PC-3 (cell line): ENCODE measurements around the gene GSG1L. TPM values are rescaled to one million over a fixed set of nuclear protein-coding genes. Genes with fewer than 3 reads are reported as not detected.

Experiments used
- ATAC-seq: fragments of 200-7000 bp; cut with Tn5 transposase; 2 replicates; pipeline ENCODE4 v1.9.1; 2020; ENCODE audit warnings: mild to moderate bottlenecking, moderate library complexity
- BruUV-seq: library from RNA; stranded (reverse); fragments of 400-500 nt; replicated peaks from 2 replicates; lab custom pipeline; 2021; lab: Mats Ljungman, UMichigan
- CTCF ChIA-PET: fragments of 300-600 bp; sonication (Branson Sonifier 250); formaldehyde crosslinking; loops from one replicate; lab custom pipeline; 2022; ENCODE audit warnings: antibody characterized with exemption; lab: Charles Lee
- POLR2A ChIA-PET: fragments of 300-600 bp; sonication (Branson Sonifier 250); formaldehyde crosslinking; loops from one replicate; lab custom pipeline; 2022; ENCODE audit warnings: antibody characterized with exemption; ENCODE audit not compliant: unreplicated experiment; lab: Charles Lee
- DNase-seq: peaks from one replicate; pipeline ENCODE4 v3.0.0-alpha.2; 2015
- H2AFZ ChIP-seq: fragments of 300-600 bp; sonication (generic); 2 replicates; pipeline ENCODE4 v1.6.0; 2016; ENCODE audit warnings: antibody characterized with exemption, low read length
- H3F3A ChIP-seq: fragments of 300-600 bp; sonication (generic); one replicate; pipeline ENCODE4 v1.6.0; 2017; ENCODE audit warnings: antibody characterized with exemption, low read length, control low read depth, mild to moderate bottlenecking; ENCODE audit not compliant: unreplicated experiment
- H3K27ac ChIP-seq: fragments of 300-600 bp; sonication (generic); 2 replicates; pipeline ENCODE4 v1.5.1; 2016; ENCODE audit warnings: mild to moderate bottlenecking, low read length
- H3K27me3 ChIP-seq: fragments of 300-600 bp; sonication (generic); 2 replicates; pipeline ENCODE4 v1.6.1; 2016; ENCODE audit warnings: low read length, mixed read lengths
- H3K36me3 ChIP-seq: fragments of 300-600 bp; sonication (generic); 2 replicates; pipeline ENCODE4 v1.6.1; 2016; ENCODE audit warnings: low read depth, mixed run types, low read length, mixed read lengths
- H3K4me1 ChIP-seq: fragments of 300-600 bp; sonication (generic); 2 replicates; pipeline ENCODE4 v1.5.1; 2016; ENCODE audit warnings: low read length; ENCODE audit not compliant: insufficient read depth
- H3K4me2 ChIP-seq: fragments of 300-600 bp; sonication (generic); 2 replicates; pipeline ENCODE4 v1.6.0; 2016; ENCODE audit warnings: low read length
- H3K4me3 ChIP-seq: fragments of 300-600 bp; sonication (generic); 2 replicates; pipeline ENCODE4 v1.5.1; 2016; ENCODE audit warnings: mild to moderate bottlenecking, low read length, mixed read lengths
- H3K79me2 ChIP-seq: fragments of 300-600 bp; sonication (generic); 2 replicates; pipeline ENCODE4 v1.6.1; 2017; ENCODE audit warnings: low read length, mixed read lengths
- H3K9ac ChIP-seq: fragments of 300-600 bp; sonication (generic); 2 replicates; pipeline ENCODE4 v1.6.0; 2016; ENCODE audit warnings: mild to moderate bottlenecking, low read length
- H3K9me2 ChIP-seq: fragments of 300-600 bp; sonication (generic); replicated peaks from 2 replicates; pipeline ENCODE4 v1.6.1; 2016; ENCODE audit warnings: mixed run types, low read length, mixed read lengths
- H3K9me3 ChIP-seq: fragments of 300-600 bp; sonication (generic); 2 replicates; pipeline ENCODE4 v1.6.1; 2016; ENCODE audit warnings: low read length, mixed read lengths
- H4K20me1 ChIP-seq: fragments of 300-600 bp; sonication (generic); 2 replicates; pipeline ENCODE4 v1.6.1; 2016; ENCODE audit warnings: low read length, mixed read lengths
- EZH2 ChIP-seq: fragments of 300-600 bp; sonication (generic); IDR thresholded peaks from one replicate; pipeline ENCODE4 v1.6.1; 2017; ENCODE audit warnings: antibody characterized with exemption, mild to moderate bottlenecking, low read length; ENCODE audit not compliant: unreplicated experiment
- EZH2phosphoT487 ChIP-seq: fragments of 300-600 bp; sonication (generic); IDR thresholded peaks from 2 replicates; pipeline ENCODE4 v1.6.1; 2018; ENCODE audit warnings: mild to moderate bottlenecking, antibody characterized with exemption, low read length, borderline replicate concordance
- intact Hi-C: fragments of 100-400 bp; cut with micrococcal nuclease; formaldehyde crosslinking; loops from 2 replicates; pipeline ENCODE4 v1.9.0; 2023
- total RNA-seq: library from RNA; depleted of rRNA; stranded (reverse); fragments of >200 nt; gene quantifications from 2 replicates; pipeline ENCODE4 v1.2.3, GENCODE V29; 2014
- TF ChIP-seq, protein P1 (sequence below): fragments of 300-600 bp; sonication (generic); conservative IDR thresholded peaks from 2 replicates; pipeline ENCODE4 v1.5.1; 2017; ENCODE audit warnings: antibody characterized with exemption, low read depth, mild to moderate bottlenecking, low read length

Gene GSG1L
- total RNA-seq, 1 experiment from 2014 or later = not detected

DNA sequence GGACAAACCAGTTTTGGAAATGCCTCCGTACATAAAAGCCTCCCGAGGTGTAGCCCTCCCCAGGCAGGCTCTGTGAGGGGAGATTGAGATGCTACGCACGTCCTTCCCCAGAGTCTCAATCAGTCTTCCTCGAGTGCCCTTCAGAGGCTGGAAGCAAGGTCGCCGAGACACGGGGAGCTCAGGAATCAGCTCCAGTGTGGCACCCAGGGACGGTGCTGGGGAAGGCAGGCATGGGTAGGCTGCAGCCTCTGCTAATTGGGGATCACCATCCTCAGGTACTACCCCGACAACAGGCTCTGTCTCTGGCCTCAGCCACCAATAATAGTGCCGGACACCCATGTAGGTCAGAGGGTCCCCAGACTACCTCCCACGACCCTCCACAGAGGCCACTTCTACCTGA lies 28.1 kb upstream of the GSG1L start:
- DNase-seq (no peak), ATAC-seq (no peak)
- BruUV-seq = no TSS peak
- H3K4me2 ChIP-seq = no peak overlapping the region
- H3K9me3 ChIP-seq = no peaks in the 10 kb centered on the region
- H3K27ac ChIP-seq = no peak overlapping the region
- ChIA-PET POLR2A (no interaction called here), CTCF (no interaction called here)
- H4K20me1 ChIP-seq = no peaks in the 10 kb centered on the region
- H3K27me3 ChIP-seq = no peaks in the 10 kb centered on the region
- no peak overlapping the region for H2AFZ ChIP-seq
- no peaks in the 10 kb centered on the region for H3F3A ChIP-seq
- H3K4me3 ChIP-seq = no peak overlapping the region
- TF ChIP-seq EZH2 = no peak
- TF ChIP-seq, protein P1, sequence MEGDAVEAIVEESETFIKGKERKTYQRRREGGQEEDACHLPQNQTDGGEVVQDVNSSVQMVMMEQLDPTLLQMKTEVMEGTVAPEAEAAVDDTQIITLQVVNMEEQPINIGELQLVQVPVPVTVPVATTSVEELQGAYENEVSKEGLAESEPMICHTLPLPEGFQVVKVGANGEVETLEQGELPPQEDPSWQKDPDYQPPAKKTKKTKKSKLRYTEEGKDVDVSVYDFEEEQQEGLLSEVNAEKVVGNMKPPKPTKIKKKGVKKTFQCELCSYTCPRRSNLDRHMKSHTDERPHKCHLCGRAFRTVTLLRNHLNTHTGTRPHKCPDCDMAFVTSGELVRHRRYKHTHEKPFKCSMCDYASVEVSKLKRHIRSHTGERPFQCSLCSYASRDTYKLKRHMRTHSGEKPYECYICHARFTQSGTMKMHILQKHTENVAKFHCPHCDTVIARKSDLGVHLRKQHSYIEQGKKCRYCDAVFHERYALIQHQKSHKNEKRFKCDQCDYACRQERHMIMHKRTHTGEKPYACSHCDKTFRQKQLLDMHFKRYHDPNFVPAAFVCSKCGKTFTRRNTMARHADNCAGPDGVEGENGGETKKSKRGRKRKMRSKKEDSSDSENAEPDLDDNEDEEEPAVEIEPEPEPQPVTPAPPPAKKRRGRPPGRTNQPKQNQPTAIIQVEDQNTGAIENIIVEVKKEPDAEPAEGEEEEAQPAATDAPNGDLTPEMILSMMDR = no peak
- no peak for TF ChIP-seq EZH2phosphoT487
- no peaks in the 10 kb centered on the region for H3K9me2 ChIP-seq
- H3K9ac ChIP-seq = no peak overlapping the region
- no peaks in the 10 kb centered on the region for H3K36me3 ChIP-seq
- no peaks in the 10 kb centered on the region for H3K4me1 ChIP-seq
- intact Hi-C loops = no loop called here
- no peaks in the 10 kb centered on the region for H3K79me2 ChIP-seq

DNA sequence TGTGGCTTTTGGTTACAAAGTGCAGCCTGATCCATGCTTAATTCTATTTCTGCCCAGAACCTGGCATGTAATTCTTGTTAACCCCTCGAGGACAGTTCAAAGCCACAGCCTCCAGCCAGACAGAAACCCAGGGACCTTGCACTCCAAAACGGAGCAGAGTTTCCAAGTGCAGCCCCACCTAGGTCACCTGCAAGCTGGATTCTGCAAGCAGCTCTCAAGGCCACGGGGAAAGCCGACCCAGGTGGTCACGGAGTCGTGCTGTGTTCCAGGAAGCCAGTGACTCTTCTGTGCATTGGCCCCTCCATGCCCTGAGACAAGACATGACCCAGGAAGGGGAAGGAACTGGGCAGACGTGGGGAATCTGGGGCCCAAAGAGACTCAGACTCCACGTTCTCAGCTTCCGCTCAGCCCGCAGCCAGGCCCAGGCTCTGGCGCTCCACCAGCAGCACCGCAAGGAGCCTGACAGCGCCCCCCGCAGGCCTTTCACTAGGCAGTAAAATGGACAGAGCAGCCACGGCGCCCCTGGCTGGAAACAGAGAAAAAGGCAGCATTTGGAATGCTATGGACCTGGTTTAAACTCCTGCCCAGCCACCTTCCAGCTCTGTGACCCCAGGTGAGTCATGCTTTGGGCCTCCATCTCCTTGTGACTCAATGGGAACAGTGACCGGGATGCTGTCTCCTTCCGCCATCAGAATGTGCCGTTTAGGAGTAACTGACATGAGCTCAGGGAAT lies 27.3 kb upstream of the GSG1L start:
- Histone ChIP-seq H3K27me3 (no peaks in the 10 kb centered on the region), H2AFZ (no peak overlapping the region), H4K20me1 (no peaks in the 10 kb centered on the region), H3K4me3 (no peak overlapping the region), H3K36me3 (no peaks in the 10 kb centered on the region), H3K27ac (no peak overlapping the region), H3F3A (no peaks in the 10 kb centered on the region), H3K9ac (no peak overlapping the region), H3K4me2 (no peak overlapping the region), H3K9me2 (no peaks in the 10 kb centered on the region), H3K9me3 (no peaks in the 10 kb centered on the region), H3K79me2 (no peaks in the 10 kb centered on the region), H3K4me1 (no peaks in the 10 kb centered on the region)
- ATAC-seq (peak; percentile 29; the same call in 1 of the 2 replicates), DNase-seq (peak; percentile 36)
- ChIA-PET POLR2A (no interaction called here), CTCF (no interaction called here)
- intact Hi-C loops = no loop called here
- TF ChIP-seq EZH2phosphoT487 = no peak
- TF ChIP-seq, protein P1 = peak; percentile 38
- BruUV-seq = no TSS peak

DNA sequence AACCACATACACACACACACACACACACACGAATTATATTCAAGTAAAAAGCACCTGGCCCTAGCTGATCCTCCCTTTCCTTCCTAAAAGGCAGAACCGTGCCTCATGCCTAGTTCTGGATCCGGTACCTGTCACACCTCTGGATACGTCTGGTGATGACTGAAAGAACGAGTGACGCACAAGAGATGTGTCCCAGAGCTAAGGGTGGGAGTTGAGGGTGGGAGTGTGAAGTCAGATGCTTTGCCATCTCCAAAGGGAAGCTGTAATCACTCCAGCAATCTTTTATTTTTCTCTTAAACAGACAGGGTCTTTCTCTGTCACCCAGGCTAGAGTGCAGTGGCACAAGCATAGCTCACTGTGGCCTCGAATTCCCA lies 26.5 kb upstream of the GSG1L start:
- Histone ChIP-seq H3K4me1 (no peaks in the 10 kb centered on the region), H3K36me3 (no peaks in the 10 kb centered on the region), H3F3A (no peaks in the 10 kb centered on the region), H3K9ac (no peak overlapping the region), H3K9me2 (no peaks in the 10 kb centered on the region), H3K4me2 (no peak overlapping the region), H2AFZ (no peak overlapping the region), H3K27me3 (no peaks in the 10 kb centered on the region), H3K4me3 (no peak overlapping the region), H3K27ac (no peak overlapping the region), H3K9me3 (no peaks in the 10 kb centered on the region), H3K79me2 (no peaks in the 10 kb centered on the region), H4K20me1 (no peaks in the 10 kb centered on the region)
- no TSS peak for BruUV-seq
- ChIA-PET CTCF (no interaction called here), POLR2A (no interaction called here)
- TF ChIP-seq, protein P1 = no peak
- no peak for TF ChIP-seq EZH2phosphoT487
- ATAC-seq (no peak), DNase-seq (no peak)
- intact Hi-C loops = no loop called here
